K562 (cell line): Measurements from ENCODE around the gene ZNF10. TPM values are rescaled to one million over a fixed set of nuclear protein-coding genes. Genes with fewer than 3 reads are reported as not detected.
A peak's percentile ranks its signal among the peaks of the same experiment; 100 is the strongest.

ENCODE experiments used
- CLOCK ChIP-seq: fragments of 250-450 bp; sonication (Bioruptor Pico); IDR thresholded peaks from 2 replicates; pipeline ENCODE4 v1.4.0; 2020; ENCODE audit warnings: mild to moderate bottlenecking, moderate library complexity, borderline replicate concordance
- CREBBP ChIP-seq: IDR thresholded peaks from one replicate; pipeline ENCODE4 v1.6.1; 2012; ENCODE audit warnings: low read depth, mild to moderate bottlenecking, control low read depth, inconsistent platforms, low read length
- IRF9 ChIP-seq: fragments of 450-650 bp; IDR thresholded peaks from 2 replicates; pipeline ENCODE4 v1.6.1; 2016; ENCODE audit warnings: missing biosample characterization, missing genetic modification characterization
- LCOR ChIP-seq: sonication (generic); formaldehyde crosslinking; IDR thresholded peaks from 2 replicates; pipeline ENCODE4 v1.8.0; 2022; ENCODE audit warnings: mild to moderate bottlenecking, missing genetic modification reagents
- RBM22 ChIP-seq: fragments of 200-400 bp; formaldehyde crosslinking; IDR thresholded peaks from 2 replicates; pipeline ENCODE4 v1.6.1; 2018; ENCODE audit warnings: low read length, low read depth; ENCODE audit not compliant: poor library complexity, severe bottlenecking
- SMARCA4 ChIP-seq: fragments of 450-650 bp; IDR thresholded peaks from 2 replicates; pipeline ENCODE4 v1.6.1; 2016
- SRF ChIP-seq, 2 experiments: fragments of 250-450, 450-650 bp in 1 of 2; sonication (Bioruptor Pico) in 1 of 2; sonication (generic) in 1 of 2; formaldehyde crosslinking; IDR thresholded peaks; 2 replicates each; pipeline versions ENCODE4 v1.5.0 to v1.5.1; 2020 to 2022; ENCODE audit warnings: mild to moderate bottlenecking in 1 of 2, missing genetic modification reagents in 1 of 2
- TSC22D4 ChIP-seq: fragments of 450-650 bp; IDR thresholded peaks from 2 replicates; pipeline ENCODE4 v1.6.1; 2016; ENCODE audit warnings: missing genetic modification characterization, missing biosample characterization, control low read depth
- XRCC3 ChIP-seq: fragments of 450-650 bp; IDR thresholded peaks from 2 replicates; pipeline ENCODE4 v1.6.1; 2017; ENCODE audit warnings: mild to moderate bottlenecking, moderate library complexity
- ZBTB17 ChIP-seq: fragments of 450-650 bp; formaldehyde crosslinking; IDR thresholded peaks from 2 replicates; pipeline ENCODE4 v1.4.0; 2020; ENCODE audit warnings: mild to moderate bottlenecking
- ZNF12 ChIP-seq: sonication (generic); formaldehyde crosslinking; IDR thresholded peaks from 2 replicates; pipeline ENCODE4 v1.4.0; 2020; ENCODE audit warnings: mild to moderate bottlenecking, missing genetic modification reagents
- ZNF280B ChIP-seq: fragments of 250-450 bp; sonication (Bioruptor Pico); IDR thresholded peaks from 2 replicates; pipeline ENCODE4 v1.5.1; 2021; ENCODE audit warnings: mild to moderate bottlenecking
- ZNF316 ChIP-seq: fragments of 450-650 bp; IDR thresholded peaks from 2 replicates; pipeline ENCODE4 v1.6.1; 2016
- ZNF609 ChIP-seq: sonication (generic); formaldehyde crosslinking; IDR thresholded peaks from 2 replicates; pipeline ENCODE4 v1.8.1; 2023; ENCODE audit warnings: missing genetic modification reagents, mild to moderate bottlenecking, borderline replicate concordance
- ZNF764 ChIP-seq: fragments of 250-450 bp; sonication (Bioruptor Pico); IDR thresholded peaks from 2 replicates; pipeline ENCODE4 v1.4.0; 2020; ENCODE audit warnings: low read depth, mild to moderate bottlenecking, moderate library complexity
- ZNF780A ChIP-seq: fragments of 250-450 bp; sonication (Bioruptor Pico); IDR thresholded peaks from 2 replicates; pipeline ENCODE4 v1.5.0; 2021; ENCODE audit warnings: mild to moderate bottlenecking
- polyA plus RNA-seq, 8 experiments: library from polyadenylated mRNA; depleted of rRNA in 4 of 8; stranded (reverse) in 5 of 8; unstranded in 3 of 8; fragments of >200 nt; fragmentation: Nextera tagmentation in 2 of 8; fragmentation: Illumina TruSeq in 1 of 8; extraction: Ambion mirVana in 2 of 8; extraction: Trizol in 1 of 8; gene quantifications; 2 replicates each; pipeline versions ENCODE4 v1.2.1 to v1.2.3, GENCODE V29; 2011 to 2014; ENCODE audit warnings: inconsistent platforms in 1 of 8, missing spikeins in 1 of 8
- total RNA-seq, 7 experiments: library from RNA; depleted of rRNA in 6 of 7; stranded (reverse); fragments of >200 nt in 6 of 7; fragmentation: Illumina TruSeq in 2 of 7; extraction: Trizol in 2 of 7; gene quantifications; 2 replicates each; pipeline versions ENCODE4 v1.2.1 to v1.2.3, GENCODE V29; 2011 to 2021; ENCODE audit warnings: low replicate concordance in 1 of 7

The ZNF10 gene
- total and polyA plus RNA-seq, 9 of the 15 experiments (the other 6 are each of a cell fraction or from before 2014, with no cell fraction given) = 3.5 to 5.8 (median 4.9) TPM

- no peak; the same call in 1 of the 2 replicates for TF ChIP-seq ZNF609
- TF ChIP-seq SMARCA4 = no peak
- peak; percentile 36; the same call in 1 of the 2 replicates for TF ChIP-seq ZNF316
- TF ChIP-seq TSC22D4 (tag) = no peak
- TF ChIP-seq ZNF780A = no peak
- no peak for TF ChIP-seq RBM22
- TF ChIP-seq CREBBP = no peak
- no peak for TF ChIP-seq ZNF764
- peak in 1 of 2 experiments; percentile 35; a peak in 1 of 4 replicates for TF ChIP-seq SRF (CRISPR knock-in tag; IDR thresholded peaks at IDR 0.05)
- peak; percentile 77; the same call in 1 of the 2 replicates for TF ChIP-seq LCOR (CRISPR knock-in tag)
- TF ChIP-seq CLOCK (CRISPR knock-in tag) = no peak; the same call in 1 of the 2 replicates
- TF ChIP-seq IRF9 (tag) = no peak
- no peak for TF ChIP-seq XRCC3
- no peak for TF ChIP-seq ZNF280B (CRISPR knock-in tag)
- no peak for TF ChIP-seq ZBTB17 (CRISPR knock-in tag)
- peak; percentile 46; the same call in 1 of the 2 replicates for TF ChIP-seq ZNF12 (CRISPR knock-in tag)
These were observed at the start of gene ZNF10, which contains the start of gene ZNF891 (continued) for GRCh38 chr12:133130038-133130807.
